ENCODE data around the gene TMBIM1.

The TMBIM1 gene

GRCh38 chr2:218261423-218262236 lies 30.7 kb downstream of the TMBIM1 start:
- no peak for DNase-seq (ENCODE audit: low read depth in 2 of 2)
- TF ChIP-seq, protein P1, sequence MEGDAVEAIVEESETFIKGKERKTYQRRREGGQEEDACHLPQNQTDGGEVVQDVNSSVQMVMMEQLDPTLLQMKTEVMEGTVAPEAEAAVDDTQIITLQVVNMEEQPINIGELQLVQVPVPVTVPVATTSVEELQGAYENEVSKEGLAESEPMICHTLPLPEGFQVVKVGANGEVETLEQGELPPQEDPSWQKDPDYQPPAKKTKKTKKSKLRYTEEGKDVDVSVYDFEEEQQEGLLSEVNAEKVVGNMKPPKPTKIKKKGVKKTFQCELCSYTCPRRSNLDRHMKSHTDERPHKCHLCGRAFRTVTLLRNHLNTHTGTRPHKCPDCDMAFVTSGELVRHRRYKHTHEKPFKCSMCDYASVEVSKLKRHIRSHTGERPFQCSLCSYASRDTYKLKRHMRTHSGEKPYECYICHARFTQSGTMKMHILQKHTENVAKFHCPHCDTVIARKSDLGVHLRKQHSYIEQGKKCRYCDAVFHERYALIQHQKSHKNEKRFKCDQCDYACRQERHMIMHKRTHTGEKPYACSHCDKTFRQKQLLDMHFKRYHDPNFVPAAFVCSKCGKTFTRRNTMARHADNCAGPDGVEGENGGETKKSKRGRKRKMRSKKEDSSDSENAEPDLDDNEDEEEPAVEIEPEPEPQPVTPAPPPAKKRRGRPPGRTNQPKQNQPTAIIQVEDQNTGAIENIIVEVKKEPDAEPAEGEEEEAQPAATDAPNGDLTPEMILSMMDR (IDR thresholded peaks at IDR 0.05; ENCODE audit: low read depth, low read length): no peak
- H3K4me3 ChIP-seq (replicated peaks in 1 of 2; ENCODE audit: low read depth in 2 of 2, low read length in 2 of 2): no peak overlapping the region

- no peak within 1 kb of the TSS for H3K4me3 ChIP-seq (replicated peaks in 1 of 2; ENCODE audit: low read depth in 2 of 2, low read length in 2 of 2)
- DNase-seq (ENCODE audit: low read depth in 2 of 2): no peak
- TF ChIP-seq, protein P1 (IDR thresholded peaks at IDR 0.05; ENCODE audit: low read depth, low read length): no peak
These were observed 31.4 kb downstream of the TMBIM1 start, which contains the start of gene GPBAR1 for GRCh38 chr2:218260742-218261422. GPBAR1 (plus strand) TSS chr2:218261015; CDS start chr2:218262725, 1,710 bp downstream.

GRCh38 chr2:218260166-218260565 lies 32.1 kb downstream of the TMBIM1 start:
- H3K4me3 ChIP-seq (replicated peaks in 1 of 2; ENCODE audit: low read depth in 2 of 2, low read length in 2 of 2): no peak overlapping the region
- no peak for DNase-seq (ENCODE audit: low read depth in 2 of 2)
- TF ChIP-seq, protein P1 (IDR thresholded peaks at IDR 0.05; ENCODE audit: low read depth, low read length): no peak

DNA sequence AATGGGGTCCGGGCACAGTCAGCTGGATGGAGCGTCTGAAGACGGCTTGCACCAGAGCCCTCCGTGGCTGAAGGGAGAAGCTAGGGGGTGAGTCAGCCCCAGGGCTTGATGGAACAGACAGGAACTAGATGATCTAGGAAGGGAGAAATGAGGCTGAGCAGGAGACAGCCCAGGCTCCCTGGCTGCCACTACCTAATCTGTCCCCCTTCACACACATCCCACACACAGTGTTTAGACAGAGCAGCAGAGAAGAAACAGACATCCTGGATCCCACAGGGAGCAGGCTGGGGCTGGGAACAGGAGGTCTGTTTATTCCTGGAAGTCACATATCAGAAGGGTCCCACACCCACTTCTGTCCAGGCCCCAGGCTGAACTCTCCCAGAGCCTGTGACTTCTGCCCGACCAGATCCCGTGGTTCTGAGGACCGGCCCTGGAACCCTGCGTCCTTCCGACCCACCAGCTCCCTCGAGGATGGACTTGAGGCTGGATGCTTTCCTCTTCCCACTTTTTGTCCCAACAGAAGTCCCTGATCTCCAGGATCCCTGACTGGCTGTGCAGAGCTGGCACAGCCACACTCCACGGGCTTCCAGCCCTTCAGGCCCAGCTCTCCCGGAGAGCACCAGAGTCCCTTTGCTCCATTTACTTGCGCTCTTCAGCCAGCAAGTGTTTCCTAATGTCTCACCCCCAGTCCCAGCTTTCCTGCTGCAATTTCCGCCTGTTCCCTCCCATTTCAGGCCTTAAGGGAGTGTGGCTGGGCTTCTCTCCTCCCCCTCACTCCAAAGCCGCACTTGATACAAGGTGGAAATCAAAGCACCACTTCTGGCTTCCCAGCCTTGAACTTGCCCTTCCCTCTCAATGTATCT lies 33.0 kb downstream of the TMBIM1 start:
- TF ChIP-seq, protein P1 (IDR thresholded peaks at IDR 0.05; ENCODE audit: low read depth, low read length): no peak
- DNase-seq (ENCODE audit: low read depth in 2 of 2): peak; percentile 84 to 89

GRCh38 chr2:218257390-218257981 lies 34.8 kb downstream of the TMBIM1 start:
- H3K4me3 ChIP-seq (replicated peaks in 1 of 2; ENCODE audit: low read depth in 2 of 2, low read length in 2 of 2): no peak overlapping the region
- DNase-seq (ENCODE audit: low read depth in 2 of 2): peak in 1 of 2 donors; percentile 35
- TF ChIP-seq, protein P1 (IDR thresholded peaks at IDR 0.05; ENCODE audit: low read depth, low read length): peak; percentile 49

More for the DNA sequence above, 33.0 kb downstream of the TMBIM1 start:
- H3K4me3 ChIP-seq (replicated peaks in 1 of 2; ENCODE audit: low read depth in 2 of 2, low read length in 2 of 2): no peak overlapping the region

All from cardiac fibroblast (primary cell).